ENCODE data around the gene WDR18.

The WDR18 gene, protein sequence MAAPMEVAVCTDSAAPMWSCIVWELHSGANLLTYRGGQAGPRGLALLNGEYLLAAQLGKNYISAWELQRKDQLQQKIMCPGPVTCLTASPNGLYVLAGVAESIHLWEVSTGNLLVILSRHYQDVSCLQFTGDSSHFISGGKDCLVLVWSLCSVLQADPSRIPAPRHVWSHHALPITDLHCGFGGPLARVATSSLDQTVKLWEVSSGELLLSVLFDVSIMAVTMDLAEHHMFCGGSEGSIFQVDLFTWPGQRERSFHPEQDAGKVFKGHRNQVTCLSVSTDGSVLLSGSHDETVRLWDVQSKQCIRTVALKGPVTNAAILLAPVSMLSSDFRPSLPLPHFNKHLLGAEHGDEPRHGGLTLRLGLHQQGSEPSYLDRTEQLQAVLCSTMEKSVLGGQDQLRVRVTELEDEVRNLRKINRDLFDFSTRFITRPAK

GRCh38 chr19:984165-984967 lies at the start of gene WDR18:
TSS of gene WDR18 (plus strand) at chr19:984345. CDS start at chr19:984354, 9 bp downstream.
- peak; percentile 91 for DNase-seq

DNA sequence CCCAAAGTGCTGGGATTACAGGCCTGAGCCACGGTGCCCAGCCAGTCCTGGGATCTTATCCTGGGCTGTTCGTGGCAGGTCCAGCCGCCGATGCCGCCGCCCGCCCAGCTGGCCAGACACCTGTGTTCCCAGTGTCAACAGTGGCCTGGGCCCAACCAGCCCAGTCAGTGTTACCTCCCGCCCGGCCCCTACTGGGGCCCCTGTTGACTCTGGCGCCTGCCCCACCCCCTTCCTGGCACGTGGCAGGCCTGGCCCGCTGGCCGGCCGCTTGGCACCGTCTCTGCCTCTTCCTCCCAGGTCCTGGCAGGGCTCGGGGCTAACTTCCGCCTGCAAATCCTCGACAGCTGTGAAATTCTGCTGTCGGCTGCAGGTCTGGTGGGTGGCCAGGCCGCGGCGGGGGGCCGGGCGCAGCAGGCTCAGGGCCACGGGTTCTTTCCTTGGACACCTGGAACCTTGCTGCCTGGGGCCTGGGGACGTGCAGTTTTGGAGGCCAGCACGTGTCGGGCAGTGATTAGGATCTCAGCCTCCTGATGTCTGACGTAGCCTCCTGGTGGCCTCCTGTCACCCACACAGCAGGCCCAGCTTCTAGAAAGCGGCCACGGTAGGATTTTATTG lies 49.2 kb upstream of the WDR18 start:
- DNase-seq: no peak

GRCh38 chr19:936175-936546 lies 48.0 kb upstream of the WDR18 start:
- DNase-seq: no peak

GRCh38 chr19:937259-937694 lies 46.9 kb upstream of the WDR18 start:
- DNase-seq: peak; percentile 52

DNA sequence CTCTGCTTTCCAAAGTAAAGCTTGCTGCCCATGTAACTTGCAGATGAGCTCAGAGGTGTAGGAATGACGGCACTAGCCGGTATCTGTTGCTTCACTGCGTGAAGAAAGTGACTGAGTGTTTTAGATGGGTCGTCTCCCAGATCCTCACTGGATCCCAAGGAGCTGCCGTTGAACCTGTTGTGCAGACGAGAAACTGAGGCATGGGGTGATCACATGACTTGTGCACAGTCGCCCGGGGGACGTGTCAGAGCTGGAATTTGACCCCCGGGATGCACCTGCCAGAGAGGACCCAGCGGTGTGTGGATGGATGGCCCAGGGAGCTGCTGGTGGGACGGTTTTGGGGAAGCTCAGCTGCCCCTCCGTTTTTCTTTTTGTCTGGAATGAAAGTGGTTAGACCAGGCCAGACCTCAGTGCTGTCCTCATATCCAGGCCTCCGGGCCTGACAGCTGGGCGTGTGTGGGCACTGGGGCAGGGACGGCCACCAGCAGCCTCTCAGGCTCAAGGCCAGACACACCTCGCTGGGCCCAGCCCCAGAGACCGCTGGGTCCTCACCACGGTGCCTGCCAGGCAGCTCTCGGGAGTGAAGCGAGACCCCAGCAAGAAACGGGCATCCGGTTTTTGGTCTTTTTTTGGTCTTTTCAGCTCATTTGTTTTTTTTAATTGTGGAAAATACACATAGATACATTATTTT lies 45.8 kb upstream of the WDR18 start:
- no peak for DNase-seq

- DNase-seq: no peak
These were observed 44.7 kb upstream of the WDR18 start for GRCh38 chr19:939439-939838.

GRCh38 chr19:939922-940321 lies 44.2 kb upstream of the WDR18 start:
- DNase-seq: no peak

GRCh38 chr19:940591-941291 lies 43.4 kb upstream of the WDR18 start:
- DNase-seq: peak; percentile 85

DNA sequence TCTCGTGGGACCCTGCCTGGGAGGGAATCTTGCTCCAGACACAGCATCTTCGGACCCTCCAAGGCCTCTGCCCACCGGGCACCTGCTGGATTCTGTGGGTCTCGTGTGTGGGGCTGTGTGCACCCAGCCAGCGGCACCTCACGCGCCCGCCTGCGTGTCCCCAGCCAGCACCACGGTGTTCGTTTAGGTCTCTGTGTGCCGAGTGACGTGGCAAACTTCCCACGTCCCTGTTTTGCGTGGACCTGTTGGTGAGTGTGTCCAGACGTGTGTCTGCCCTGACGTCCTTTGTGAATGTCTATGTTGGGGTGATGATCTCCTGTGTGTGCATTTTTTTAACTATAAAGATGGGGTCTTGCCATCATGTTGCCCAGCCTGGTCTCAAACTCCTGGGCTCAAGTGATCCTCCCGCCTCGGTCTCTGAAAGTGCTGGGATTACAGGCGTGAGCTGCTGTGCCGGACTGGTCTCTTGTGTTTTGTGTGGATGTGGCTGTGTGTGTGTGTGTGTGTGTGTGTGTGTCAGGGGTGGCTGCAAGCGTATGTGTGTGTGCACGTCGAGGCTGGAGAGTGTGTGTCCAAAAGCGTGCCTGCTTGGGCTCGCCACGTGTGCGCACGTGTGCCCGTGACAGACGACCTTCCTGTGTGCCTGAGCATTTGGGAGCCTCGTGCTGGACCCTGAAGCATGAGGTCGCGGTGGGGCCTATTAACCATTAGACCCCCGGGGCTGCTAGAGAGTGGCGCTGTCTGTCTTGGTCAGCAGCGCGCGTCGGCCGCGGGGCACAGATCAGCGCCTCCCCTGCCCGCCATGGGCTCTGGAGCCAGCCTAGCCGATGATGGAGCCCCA lies 42.6 kb upstream of the WDR18 start:
- DNase-seq: no peak

DNA sequence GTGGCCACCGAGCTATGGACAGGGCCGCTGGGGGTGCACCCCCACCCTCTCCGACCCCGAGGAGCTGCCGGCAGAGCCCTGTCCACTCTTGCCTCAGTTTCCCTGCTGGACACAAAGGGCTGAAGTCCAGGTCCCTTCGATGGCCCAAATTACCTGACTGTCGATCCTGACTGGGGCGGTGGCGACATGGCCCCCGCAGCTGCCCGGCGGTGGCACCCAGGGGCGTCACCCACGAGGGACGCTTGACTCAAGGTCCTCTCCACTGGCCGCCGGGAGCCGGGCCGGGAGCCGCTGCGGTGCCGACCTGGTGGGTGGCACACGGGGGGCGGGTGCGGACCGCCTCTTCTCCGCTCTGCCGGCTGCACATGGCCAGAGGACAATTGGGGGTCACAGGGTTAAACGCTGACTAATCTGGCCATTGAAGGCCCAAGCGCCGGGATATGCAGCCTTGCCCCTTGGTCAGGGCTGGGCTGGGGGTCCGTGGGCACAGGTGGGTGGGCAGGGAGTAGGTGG lies 42.0 kb upstream of the WDR18 start:
- no peak for DNase-seq

DNA sequence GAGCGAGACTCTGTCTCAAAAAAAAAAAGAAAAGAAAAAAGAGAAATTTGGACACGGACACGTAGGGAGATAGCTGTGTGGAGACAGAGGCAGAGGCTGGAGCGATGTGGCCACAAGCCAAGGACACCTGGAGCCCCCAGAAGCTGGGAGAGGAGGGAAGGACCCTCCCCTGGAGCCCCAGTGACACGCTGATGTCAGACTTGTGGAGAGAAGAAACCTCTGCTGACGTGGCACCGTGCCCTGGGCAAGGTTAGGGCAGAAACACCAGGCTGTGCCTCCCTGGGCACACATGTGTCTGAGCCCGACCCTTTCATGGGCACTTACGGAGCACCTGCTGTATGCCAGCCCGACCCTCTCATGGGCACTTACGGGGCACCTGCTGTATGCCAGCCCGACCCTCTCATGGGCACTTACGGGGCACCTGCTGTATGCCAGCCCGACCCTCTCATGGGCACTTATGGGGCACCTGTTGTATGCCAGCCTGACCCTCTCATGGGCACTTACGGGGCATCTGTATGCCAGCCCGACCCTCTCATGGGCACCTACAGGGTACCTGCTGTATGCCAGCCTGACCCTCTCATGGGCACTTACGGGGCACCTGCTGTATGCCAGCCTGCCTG lies 40.5 kb upstream of the WDR18 start:
- no peak for DNase-seq

DNA sequence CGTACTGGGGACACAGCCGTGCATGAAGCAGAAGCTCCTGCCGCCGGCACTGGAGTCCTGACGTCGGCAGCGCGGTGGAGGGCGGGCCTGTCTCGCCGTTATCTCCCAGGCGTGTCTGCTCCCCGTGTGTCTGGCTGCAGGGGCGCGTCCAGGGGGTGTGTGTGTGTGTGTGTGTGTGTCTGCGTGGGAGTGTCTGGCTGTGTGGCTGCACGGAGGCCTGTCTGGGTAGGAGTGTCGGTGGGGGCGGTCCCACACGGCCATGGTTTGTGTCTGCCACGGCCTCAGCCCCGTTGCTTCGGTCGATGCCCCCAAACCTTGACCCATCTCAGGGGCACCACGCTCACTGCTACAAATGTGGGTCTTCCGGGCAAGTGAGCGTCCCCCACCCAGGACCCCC lies 40.0 kb upstream of the WDR18 start:
- no peak for DNase-seq

DNA sequence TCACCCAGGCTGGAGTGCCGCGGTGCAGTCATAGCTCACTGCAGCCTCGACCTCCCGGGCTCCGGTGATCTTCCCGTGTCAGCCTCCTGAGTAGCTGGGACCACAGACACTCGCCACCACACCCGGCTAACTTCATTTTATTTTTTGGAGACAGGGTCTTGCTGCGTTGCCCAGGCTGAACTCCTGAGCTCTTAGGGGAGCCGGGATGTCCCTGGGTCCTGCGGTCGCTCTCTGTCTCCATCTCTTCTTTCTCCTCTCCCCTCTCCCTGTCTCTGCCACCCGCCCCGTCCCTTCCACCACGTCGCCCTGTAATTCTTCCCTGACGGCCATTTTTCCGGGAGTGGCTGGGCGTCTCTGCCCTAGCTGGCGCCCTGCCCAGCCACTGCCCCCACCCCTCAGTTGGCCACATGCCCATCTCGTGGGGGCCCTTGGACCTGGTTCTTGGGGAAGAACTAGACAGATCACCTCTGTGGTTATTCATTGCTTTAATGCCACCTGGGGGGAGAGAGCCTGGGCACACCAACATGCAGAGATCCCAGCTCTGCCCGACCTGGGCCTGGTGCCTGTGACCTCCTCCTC lies 39.4 kb upstream of the WDR18 start:
- DNase-seq: no peak

DNA sequence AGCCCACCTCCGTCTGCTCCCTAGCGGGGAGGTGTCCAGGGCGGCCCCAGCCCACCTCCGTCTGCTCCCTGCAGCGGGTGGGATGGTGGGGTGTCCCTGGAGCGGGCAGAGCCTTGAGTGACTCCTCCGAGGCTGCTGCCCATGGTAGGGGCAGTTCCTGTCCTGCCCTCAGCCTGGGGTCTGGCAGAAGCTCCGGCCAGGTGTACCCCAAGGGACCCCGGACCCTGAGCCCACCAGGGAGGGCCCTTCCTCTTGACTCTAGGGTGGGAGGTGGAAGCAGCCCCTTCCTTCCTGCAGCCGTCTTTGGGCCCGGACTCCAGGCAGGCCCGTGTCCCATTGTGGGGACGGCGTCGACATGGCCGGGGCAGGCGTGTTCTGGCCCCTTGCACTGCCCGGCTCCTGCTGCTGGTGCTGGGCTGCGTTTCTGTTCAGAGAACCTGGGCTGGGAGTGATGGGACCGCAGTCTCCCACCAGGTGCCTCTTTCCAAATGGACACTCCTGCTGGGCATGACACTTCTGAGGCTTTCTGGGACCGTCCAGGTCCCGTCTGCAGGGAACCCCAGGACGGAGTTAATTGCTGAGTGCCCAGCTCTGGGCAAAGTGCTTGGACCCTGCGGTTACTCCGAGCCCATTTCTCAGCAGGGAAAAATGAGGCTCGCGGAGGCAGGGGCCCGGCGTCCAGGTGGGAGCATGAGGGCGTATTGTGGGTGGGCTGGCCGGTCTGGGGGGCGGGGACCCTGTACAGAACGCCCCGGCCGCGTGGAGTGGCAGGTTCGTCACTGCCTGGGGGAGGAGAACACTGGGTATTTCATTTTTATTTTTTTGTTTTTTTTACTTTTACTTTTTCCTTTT lies 38.5 kb upstream of the WDR18 start:
- no peak for DNase-seq

DNA sequence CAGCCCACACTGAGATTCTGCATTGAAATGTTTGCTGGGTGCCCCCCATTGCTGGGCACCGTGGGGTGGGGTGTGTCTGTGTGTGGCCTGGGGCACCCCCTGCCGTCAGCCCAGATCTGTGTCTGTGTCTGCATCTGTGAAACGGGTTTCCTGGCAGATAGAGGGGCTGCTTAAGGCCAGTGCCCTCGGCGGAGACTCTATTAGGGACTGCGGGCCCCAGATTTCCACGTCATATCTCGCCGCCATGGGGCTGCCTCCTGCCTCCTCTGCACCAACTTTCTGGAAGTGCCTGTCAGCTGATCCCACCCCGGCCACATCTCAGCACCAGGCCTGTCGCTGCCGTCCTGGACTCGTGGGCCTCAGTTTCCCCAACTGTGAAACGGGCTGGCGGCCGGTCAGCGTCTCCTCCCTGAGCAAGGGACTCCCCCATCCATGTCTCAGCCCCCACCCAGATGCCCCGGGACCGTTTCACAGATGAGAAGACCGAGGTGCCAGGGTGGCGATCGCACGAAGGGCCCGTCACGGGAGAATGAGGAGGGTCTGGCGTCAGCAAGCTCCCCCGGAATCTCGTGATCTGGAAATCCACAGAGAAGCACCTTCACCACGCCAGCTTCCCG lies 36.9 kb upstream of the WDR18 start:
- DNase-seq: no peak

DNA sequence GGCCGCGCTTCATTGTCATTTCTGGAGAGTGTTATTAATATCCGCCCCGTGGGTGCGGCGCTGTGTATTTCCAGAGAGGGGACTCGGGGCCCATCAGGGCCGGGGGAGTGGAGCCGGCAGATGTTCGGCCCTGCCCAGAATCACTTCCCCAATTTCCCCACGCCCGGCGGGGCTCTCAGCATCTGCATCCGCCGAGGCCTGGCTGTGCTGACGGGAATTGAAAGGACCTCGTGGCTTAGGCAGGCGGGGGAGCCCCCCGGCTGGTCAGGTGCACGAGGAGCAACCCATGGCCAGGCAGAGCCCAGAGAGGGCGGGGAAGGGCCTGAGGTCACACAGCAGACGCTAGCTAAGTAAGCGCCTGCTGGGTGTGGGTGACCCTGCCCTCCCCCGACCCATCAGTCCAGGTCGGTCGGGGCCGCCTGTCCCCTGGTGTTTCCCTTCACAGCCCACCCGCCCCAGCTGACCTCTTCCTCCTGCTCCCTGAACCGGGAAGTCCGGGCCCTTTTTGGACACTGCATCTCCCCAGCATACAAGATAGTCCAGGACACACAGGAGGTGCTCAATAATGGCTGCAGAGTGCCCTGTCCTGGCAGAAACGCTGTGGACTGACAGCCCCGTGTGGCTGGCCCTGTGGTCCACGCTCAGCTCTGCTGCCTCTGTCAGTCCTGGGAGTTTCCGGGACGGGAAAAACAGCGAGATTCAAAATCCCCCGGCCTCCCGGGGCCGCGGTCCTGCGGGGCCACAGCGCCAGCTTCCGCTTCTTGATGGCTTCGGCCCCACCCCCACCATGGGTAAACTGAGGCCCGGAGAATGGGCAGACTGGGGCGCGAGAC lies 36.2 kb upstream of the WDR18 start:
- peak; percentile 38 for DNase-seq

GRCh38 chr19:948842-949496 lies 35.2 kb upstream of the WDR18 start:
- DNase-seq: no peak

Measured in CD4-positive, alpha-beta T cell treated with Interleukin-21 for 1 hour (primary cell).